ENCODE data around the gene DOK6.

Gene DOK6

GRCh38 chr18:69567813-69568488 lies 167.3 kb downstream of the DOK6 start:
- H3K4me1 ChIP-seq (ENCODE audit: control insufficient read depth in 2 of 2, insufficient read depth in 1 of 2, low read depth in 1 of 2, low read length in 2 of 2) = no peaks in the 10 kb centered on the region
- H2BK12ac ChIP-seq (ENCODE audit: low read length) = no peak overlapping the region
- peaks cover 0 to 2% of the 10 kb centered on the region in 2 donors for H3K36me3 ChIP-seq (replicated peaks in 1 of 2; ENCODE audit: control insufficient read depth in 2 of 2, insufficient read depth in 2 of 2, low read length in 2 of 2)
- no peak overlapping the region for H3K23ac ChIP-seq (ENCODE audit: low read depth, low read length, poor library complexity)
- WGBS, 2 donors (ENCODE audit: extremely low coverage in 2 of 2, insufficient read length in 2 of 2, insufficient replicate concordance in 1 of 2) = no CpG with 5 or more reads among the region's 10 CpGs
- no peaks in the 10 kb centered on the region for H3K27me3 ChIP-seq (ENCODE audit: control insufficient read depth in 3 of 3, insufficient read depth in 3 of 3, low read depth in 1 of 3, low read length in 3 of 3)
- no peak overlapping the region for H3K4me2 ChIP-seq (ENCODE audit: insufficient read depth, low read length, poor library complexity, severe bottlenecking)
- no peak overlapping the region for H4K8ac ChIP-seq (ENCODE audit: low read depth, low read length)
- H4K91ac ChIP-seq (ENCODE audit: low read depth, low read length, poor library complexity) = no peak overlapping the region
- no peak overlapping the region for H3K18ac ChIP-seq (ENCODE audit: low read length)
- H2AFZ ChIP-seq (ENCODE audit: low read length) = no peak overlapping the region
- no peak overlapping the region for H2AK5ac ChIP-seq (ENCODE audit: low read depth, low read length)
- H2BK120ac ChIP-seq (ENCODE audit: low read depth, low read length) = no peak overlapping the region
- H2BK15ac ChIP-seq (ENCODE audit: low read length) = no peak overlapping the region
- H3K79me1 ChIP-seq (ENCODE audit: low read depth, low read length) = no peaks in the 10 kb centered on the region
- H3K4me3 ChIP-seq (ENCODE audit: low read length in 2 of 2) = no peak overlapping the region
- H3K14ac ChIP-seq (ENCODE audit: low read length) = no peak overlapping the region
- DNase-seq (ENCODE audit: low spot score) = no peak
- H3K27ac ChIP-seq (replicated peaks; ENCODE audit: low read length) = no peak overlapping the region
- H3K9ac ChIP-seq (ENCODE audit: low read depth, low read length, poor library complexity) = no peak overlapping the region
- no peak overlapping the region for H2BK5ac ChIP-seq (ENCODE audit: low read length)
- peaks cover 15 to 18% of the 10 kb centered on the region in 2 donors for H3K9me3 ChIP-seq (replicated peaks in 1 of 2; ENCODE audit: control insufficient read depth in 2 of 2, insufficient read depth in 1 of 2, low read depth in 1 of 2, low read length in 2 of 2)
- no peak overlapping the region for H3K4ac ChIP-seq (ENCODE audit: low read length)

DNA sequence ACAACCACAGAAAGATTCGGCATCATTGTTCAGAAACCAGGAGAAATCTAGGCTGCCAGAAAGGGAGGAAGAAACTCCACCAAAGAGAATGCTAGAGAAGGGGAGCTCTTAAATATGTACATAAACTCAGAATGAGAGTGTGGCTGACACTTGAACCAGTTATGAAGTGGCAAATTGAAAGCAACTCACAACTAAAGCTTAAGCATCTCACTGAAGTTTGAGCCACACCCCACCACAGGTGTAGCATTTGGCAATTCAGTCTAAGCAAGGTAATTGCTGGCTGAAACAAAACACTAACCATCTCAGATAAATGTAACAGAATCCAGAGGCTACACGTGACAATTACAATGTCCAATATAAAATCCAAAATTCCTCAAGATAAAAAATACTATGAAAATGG lies 168.4 kb downstream of the DOK6 start:
- peaks cover 0 to 2% of the 10 kb centered on the region in 2 donors for H3K36me3 ChIP-seq (replicated peaks in 1 of 2; ENCODE audit: control insufficient read depth in 2 of 2, insufficient read depth in 2 of 2, low read length in 2 of 2)
- H3K9me3 ChIP-seq (replicated peaks in 1 of 2; ENCODE audit: control insufficient read depth in 2 of 2, insufficient read depth in 1 of 2, low read depth in 1 of 2, low read length in 2 of 2) = peaks cover 15 to 18% of the 10 kb centered on the region in 2 donors
- no peak overlapping the region for H2BK12ac ChIP-seq (ENCODE audit: low read length)
- no peak overlapping the region for H3K27ac ChIP-seq (replicated peaks; ENCODE audit: low read length)
- no peaks in the 10 kb centered on the region for H3K4me1 ChIP-seq (ENCODE audit: control insufficient read depth in 2 of 2, insufficient read depth in 1 of 2, low read depth in 1 of 2, low read length in 2 of 2)
- H3K14ac ChIP-seq (ENCODE audit: low read length) = no peak overlapping the region
- no peak overlapping the region for H4K91ac ChIP-seq (ENCODE audit: low read depth, low read length, poor library complexity)
- no peaks in the 10 kb centered on the region for H3K27me3 ChIP-seq (ENCODE audit: control insufficient read depth in 3 of 3, insufficient read depth in 3 of 3, low read depth in 1 of 3, low read length in 3 of 3)
- H3K4ac ChIP-seq (ENCODE audit: low read length) = no peak overlapping the region
- H3K18ac ChIP-seq (ENCODE audit: low read length) = no peak overlapping the region
- H3K79me1 ChIP-seq (ENCODE audit: low read depth, low read length) = no peaks in the 10 kb centered on the region
- no peak overlapping the region for H3K4me3 ChIP-seq (ENCODE audit: low read length in 2 of 2)
- no peak overlapping the region for H3K23ac ChIP-seq (ENCODE audit: low read depth, low read length, poor library complexity)
- H3K4me2 ChIP-seq (ENCODE audit: insufficient read depth, low read length, poor library complexity, severe bottlenecking) = no peak overlapping the region
- no peak overlapping the region for H2BK120ac ChIP-seq (ENCODE audit: low read depth, low read length)
- no peak overlapping the region for H2AK5ac ChIP-seq (ENCODE audit: low read depth, low read length)
- H2AFZ ChIP-seq (ENCODE audit: low read length) = no peak overlapping the region
- no peak overlapping the region for H2BK5ac ChIP-seq (ENCODE audit: low read length)
- DNase-seq (ENCODE audit: low spot score) = no peak
- no peak overlapping the region for H3K9ac ChIP-seq (ENCODE audit: low read depth, low read length, poor library complexity)
- WGBS, 2 donors (ENCODE audit: extremely low coverage in 2 of 2, insufficient read length in 2 of 2, insufficient replicate concordance in 1 of 2) = no CpG with 5 or more reads among the region's 2 CpGs
- no peak overlapping the region for H4K8ac ChIP-seq (ENCODE audit: low read depth, low read length)
- no peak overlapping the region for H2BK15ac ChIP-seq (ENCODE audit: low read length)

DNA sequence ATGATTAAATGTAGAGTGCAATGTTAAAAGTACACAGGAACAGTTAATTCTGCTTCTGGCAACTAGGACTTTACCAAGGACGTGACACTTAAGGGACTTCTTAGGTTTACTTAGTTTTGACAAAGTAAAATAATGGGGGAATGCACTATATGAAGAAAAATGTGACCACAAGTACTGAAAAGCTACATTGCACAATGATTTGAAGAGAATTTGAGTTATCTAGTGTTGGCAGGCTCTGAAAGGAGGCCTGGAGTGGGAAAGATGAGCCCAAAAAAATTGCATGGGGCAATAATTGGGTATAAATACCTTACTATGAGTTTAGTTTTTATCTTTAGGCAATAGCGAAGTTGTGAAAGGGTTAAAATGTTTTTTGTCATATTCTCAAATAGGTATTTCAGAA lies 173.7 kb downstream of the DOK6 start:
- H2BK15ac ChIP-seq (ENCODE audit: low read length) = no peak overlapping the region
- H3K27ac ChIP-seq (replicated peaks; ENCODE audit: low read length) = no peak overlapping the region
- H3K79me1 ChIP-seq (ENCODE audit: low read depth, low read length) = no peaks in the 10 kb centered on the region
- H3K23ac ChIP-seq (ENCODE audit: low read depth, low read length, poor library complexity) = no peak overlapping the region
- H3K4me1 ChIP-seq (ENCODE audit: control insufficient read depth in 2 of 2, insufficient read depth in 1 of 2, low read depth in 1 of 2, low read length in 2 of 2) = no peaks in the 10 kb centered on the region
- H3K27me3 ChIP-seq (ENCODE audit: control insufficient read depth in 3 of 3, insufficient read depth in 3 of 3, low read depth in 1 of 3, low read length in 3 of 3) = no peaks in the 10 kb centered on the region
- no peak overlapping the region for H4K91ac ChIP-seq (ENCODE audit: low read depth, low read length, poor library complexity)
- H3K4me3 ChIP-seq (ENCODE audit: low read length in 2 of 2) = no peak overlapping the region
- no peak overlapping the region for H2BK12ac ChIP-seq (ENCODE audit: low read length)
- no peak overlapping the region for H2BK5ac ChIP-seq (ENCODE audit: low read length)
- H3K18ac ChIP-seq (ENCODE audit: low read length) = no peak overlapping the region
- no peak overlapping the region for H2AFZ ChIP-seq (ENCODE audit: low read length)
- H4K8ac ChIP-seq (ENCODE audit: low read depth, low read length) = no peak overlapping the region
- H2BK120ac ChIP-seq (ENCODE audit: low read depth, low read length) = no peak overlapping the region
- no CpG with 5 or more reads among the region's 2 CpGs for WGBS, 2 donors (ENCODE audit: extremely low coverage in 2 of 2, insufficient read length in 2 of 2, insufficient replicate concordance in 1 of 2)
- no peak overlapping the region for H3K4me2 ChIP-seq (ENCODE audit: insufficient read depth, low read length, poor library complexity, severe bottlenecking)
- no peak for DNase-seq (ENCODE audit: low spot score)
- no peaks in the 10 kb centered on the region for H3K36me3 ChIP-seq (replicated peaks in 1 of 2; ENCODE audit: control insufficient read depth in 2 of 2, insufficient read depth in 2 of 2, low read length in 2 of 2)
- H3K14ac ChIP-seq (ENCODE audit: low read length) = no peak overlapping the region
- no peak overlapping the region for H2AK5ac ChIP-seq (ENCODE audit: low read depth, low read length)
- H3K9ac ChIP-seq (ENCODE audit: low read depth, low read length, poor library complexity) = no peak overlapping the region
- no peak overlapping the region for H3K4ac ChIP-seq (ENCODE audit: low read length)
- no peaks in the 10 kb centered on the region for H3K9me3 ChIP-seq (replicated peaks in 1 of 2; ENCODE audit: control insufficient read depth in 2 of 2, insufficient read depth in 1 of 2, low read depth in 1 of 2, low read length in 2 of 2)

- H3K9me3 ChIP-seq (replicated peaks in 1 of 2; ENCODE audit: control insufficient read depth in 2 of 2, insufficient read depth in 1 of 2, low read depth in 1 of 2, low read length in 2 of 2) = no peaks in the 10 kb centered on the region
- WGBS, 2 donors (ENCODE audit: extremely low coverage in 2 of 2, insufficient read length in 2 of 2, insufficient replicate concordance in 1 of 2) = no CpG with 5 or more reads among the region's 3 CpGs
- H4K91ac ChIP-seq (ENCODE audit: low read depth, low read length, poor library complexity) = no peak overlapping the region
- H3K4me2 ChIP-seq (ENCODE audit: insufficient read depth, low read length, poor library complexity, severe bottlenecking) = no peak overlapping the region
- H3K4me3 ChIP-seq (ENCODE audit: low read length in 2 of 2) = no peak overlapping the region
- DNase-seq (ENCODE audit: low spot score) = no peak
- no peak overlapping the region for H3K23ac ChIP-seq (ENCODE audit: low read depth, low read length, poor library complexity)
- H2AFZ ChIP-seq (ENCODE audit: low read length) = no peak overlapping the region
- no peak overlapping the region for H4K8ac ChIP-seq (ENCODE audit: low read depth, low read length)
- no peak overlapping the region for H3K18ac ChIP-seq (ENCODE audit: low read length)
- no peak overlapping the region for H3K4ac ChIP-seq (ENCODE audit: low read length)
- H2BK12ac ChIP-seq (ENCODE audit: low read length) = no peak overlapping the region
- H2BK120ac ChIP-seq (ENCODE audit: low read depth, low read length) = no peak overlapping the region
- H3K4me1 ChIP-seq (ENCODE audit: control insufficient read depth in 2 of 2, insufficient read depth in 1 of 2, low read depth in 1 of 2, low read length in 2 of 2) = no peaks in the 10 kb centered on the region
- no peaks in the 10 kb centered on the region for H3K36me3 ChIP-seq (replicated peaks in 1 of 2; ENCODE audit: control insufficient read depth in 2 of 2, insufficient read depth in 2 of 2, low read length in 2 of 2)
- no peak overlapping the region for H3K9ac ChIP-seq (ENCODE audit: low read depth, low read length, poor library complexity)
- H3K79me1 ChIP-seq (ENCODE audit: low read depth, low read length) = no peaks in the 10 kb centered on the region
- no peak overlapping the region for H3K27ac ChIP-seq (replicated peaks; ENCODE audit: low read length)
- no peak overlapping the region for H2AK5ac ChIP-seq (ENCODE audit: low read depth, low read length)
- H2BK15ac ChIP-seq (ENCODE audit: low read length) = no peak overlapping the region
- H2BK5ac ChIP-seq (ENCODE audit: low read length) = no peak overlapping the region
- H3K27me3 ChIP-seq (ENCODE audit: control insufficient read depth in 3 of 3, insufficient read depth in 3 of 3, low read depth in 1 of 3, low read length in 3 of 3) = no peaks in the 10 kb centered on the region
- H3K14ac ChIP-seq (ENCODE audit: low read length) = no peak overlapping the region
Measured at GRCh38 chr18:69580107-69580506, 179.4 kb downstream of the DOK6 start.
